Ectodermal cell (in vitro differentiated cells): ENCODE results near the gene IL32.

ENCODE experiments used
- H3K27ac ChIP-seq: 2 replicates; pipeline ENCODE4 v1.7.0; 2013; ENCODE audit warnings: mild to moderate bottlenecking, low read depth, low read length; ENCODE audit not compliant: insufficient read depth, poor library complexity, severe bottlenecking
- H3K27me3 ChIP-seq: 2 replicates; pipeline ENCODE4 v1.7.0; 2013; ENCODE audit warnings: mild to moderate bottlenecking, low read length; ENCODE audit not compliant: insufficient read depth, control insufficient read depth, poor library complexity, severe bottlenecking
- H3K36me3 ChIP-seq: one replicate; pipeline ENCODE4 v1.7.0; 2013; ENCODE audit warnings: low read length; ENCODE audit not compliant: control insufficient read depth, insufficient read depth
- H3K4me1 ChIP-seq: one replicate; pipeline ENCODE4 v1.7.0; 2013; ENCODE audit warnings: low read length; ENCODE audit not compliant: control insufficient read depth, insufficient read depth
- H3K4me3 ChIP-seq: 2 replicates; pipeline ENCODE4 v1.7.0; 2013; ENCODE audit warnings: low read depth, low read length, control low read depth; ENCODE audit not compliant: insufficient read depth
- H3K9me3 ChIP-seq: 2 replicates; pipeline ENCODE4 v1.7.0; 2013; ENCODE audit warnings: mild to moderate bottlenecking, low read length, moderate library complexity; ENCODE audit not compliant: control insufficient read depth
- WGBS, 2 experiments: methylation state at CpG; one replicate each; pipeline ENCODE4 v1.1.7; 2013; ENCODE audit warnings: missing lambda C conversion rate in 2 of 2; 5-methylcytosine and 5-hydroxymethylcytosine counted together

Gene IL32

DNA sequence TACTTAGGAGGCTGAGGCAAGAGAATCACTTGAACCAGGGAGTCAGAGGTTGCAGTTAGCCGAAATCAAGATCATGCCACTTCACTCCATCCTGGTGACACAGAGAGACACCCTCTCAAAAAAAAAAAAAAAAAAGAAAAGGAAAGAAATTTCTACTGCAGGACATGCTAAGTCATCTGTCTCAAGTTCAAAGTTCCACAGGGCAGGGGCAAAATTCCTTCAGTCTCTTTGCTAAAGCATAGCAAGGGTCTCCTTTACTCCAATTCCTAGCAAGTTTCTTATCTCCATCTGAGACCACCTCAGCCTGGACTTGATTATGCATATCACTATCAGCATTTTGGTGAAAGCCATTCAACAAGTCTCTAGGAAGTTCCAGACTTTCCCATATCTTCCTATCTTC is 19.1 kb downstream of the IL32 start:
- H3K27me3 ChIP-seq = no peaks in the 10 kb centered on the region
- no peaks in the 10 kb centered on the region for H3K9me3 ChIP-seq
- peaks cover 10% of the 10 kb centered on the region for H3K4me1 ChIP-seq
- no peak overlapping the region for H3K4me3 ChIP-seq
- 92 to 93% methylated on average over 1 of the region's 1 CpG for WGBS, 2 experiments
- H3K36me3 ChIP-seq = no peaks in the 10 kb centered on the region
- H3K27ac ChIP-seq = no peak overlapping the region

DNA sequence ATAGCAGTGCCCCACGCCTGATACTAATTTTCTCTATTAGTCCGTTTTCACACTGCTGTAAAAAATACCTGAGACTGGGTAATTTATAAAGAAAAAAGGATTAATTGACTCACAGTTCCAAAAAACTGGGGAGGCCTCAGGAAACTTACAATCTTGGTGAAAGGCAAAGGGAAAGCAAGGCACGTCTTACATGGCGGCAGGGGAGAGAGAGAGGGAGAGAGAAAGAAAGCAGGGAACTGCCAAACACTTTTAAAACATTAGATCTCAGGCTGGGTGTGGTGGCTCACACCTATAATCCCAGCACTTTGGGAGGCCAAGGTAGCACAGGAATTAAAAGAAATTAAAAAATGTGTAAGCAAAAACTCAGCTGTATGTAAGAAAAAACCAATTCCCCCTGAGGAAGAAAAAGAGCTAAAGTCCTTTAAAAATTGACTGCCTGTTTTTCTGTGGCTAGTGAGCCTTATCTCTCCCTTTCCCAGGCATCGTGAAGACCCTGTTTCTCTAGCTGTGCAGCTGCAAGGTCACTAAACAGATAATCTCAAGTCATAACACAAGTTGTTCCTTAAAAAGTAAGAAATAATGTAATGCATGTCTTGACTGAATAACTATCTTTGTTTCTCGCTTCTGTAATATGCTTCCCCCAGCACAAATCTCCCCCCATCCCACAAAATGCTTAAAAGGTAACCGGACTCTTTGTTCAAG is 19.7 kb downstream of the IL32 start:
- no peaks in the 10 kb centered on the region for H3K9me3 ChIP-seq
- H3K4me1 ChIP-seq = peaks cover 10% of the 10 kb centered on the region
- H3K27ac ChIP-seq = no peak overlapping the region
- H3K4me3 ChIP-seq = no peak overlapping the region
- no peaks in the 10 kb centered on the region for H3K36me3 ChIP-seq
- no peaks in the 10 kb centered on the region for H3K27me3 ChIP-seq
- 87 to 91% methylated on average over 7 of the region's 7 CpGs for WGBS, 2 experiments

DNA sequence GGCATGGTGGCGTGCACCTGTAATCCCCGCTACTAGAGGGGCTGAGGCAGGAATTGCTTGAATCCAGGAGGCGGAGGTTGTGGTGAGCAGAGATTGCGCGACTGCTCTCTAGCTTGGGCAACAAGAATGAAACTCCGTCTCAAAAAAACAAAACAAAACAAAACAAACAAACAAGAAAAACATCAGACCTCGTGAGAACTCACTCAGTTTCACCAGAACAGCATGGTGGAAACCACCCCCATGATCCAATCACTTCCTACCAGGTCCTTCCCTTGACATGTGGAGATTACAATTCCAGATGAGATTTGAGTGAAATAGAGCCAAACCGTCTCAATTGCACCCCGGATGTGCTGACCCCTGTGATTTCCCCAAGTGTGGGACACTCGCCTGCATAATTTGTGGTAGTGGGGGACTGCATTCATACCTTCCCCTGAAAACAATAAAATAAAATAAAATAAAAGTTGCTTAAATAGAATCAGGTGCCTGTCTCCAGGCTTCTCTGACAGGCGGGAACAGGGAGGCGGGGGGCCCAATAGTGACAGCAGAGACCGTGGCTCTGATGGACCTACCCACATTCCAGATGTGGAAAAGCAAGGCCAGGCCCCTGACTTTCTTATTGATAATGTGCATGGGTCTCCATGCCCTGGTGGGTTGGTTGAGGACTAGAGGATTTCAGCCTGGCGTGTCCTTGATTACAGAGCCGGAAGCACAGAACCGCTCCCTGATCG is 20.6 kb downstream of the IL32 start:
- WGBS, 2 experiments = 92 to 93% methylated on average over 17 of the region's 17 CpGs
- Histone ChIP-seq H3K4me1 (peaks cover 10% of the 10 kb centered on the region), H3K9me3 (no peaks in the 10 kb centered on the region), H3K27me3 (no peaks in the 10 kb centered on the region), H3K4me3 (no peak overlapping the region), H3K27ac (no peak overlapping the region), H3K36me3 (no peaks in the 10 kb centered on the region)

DNA sequence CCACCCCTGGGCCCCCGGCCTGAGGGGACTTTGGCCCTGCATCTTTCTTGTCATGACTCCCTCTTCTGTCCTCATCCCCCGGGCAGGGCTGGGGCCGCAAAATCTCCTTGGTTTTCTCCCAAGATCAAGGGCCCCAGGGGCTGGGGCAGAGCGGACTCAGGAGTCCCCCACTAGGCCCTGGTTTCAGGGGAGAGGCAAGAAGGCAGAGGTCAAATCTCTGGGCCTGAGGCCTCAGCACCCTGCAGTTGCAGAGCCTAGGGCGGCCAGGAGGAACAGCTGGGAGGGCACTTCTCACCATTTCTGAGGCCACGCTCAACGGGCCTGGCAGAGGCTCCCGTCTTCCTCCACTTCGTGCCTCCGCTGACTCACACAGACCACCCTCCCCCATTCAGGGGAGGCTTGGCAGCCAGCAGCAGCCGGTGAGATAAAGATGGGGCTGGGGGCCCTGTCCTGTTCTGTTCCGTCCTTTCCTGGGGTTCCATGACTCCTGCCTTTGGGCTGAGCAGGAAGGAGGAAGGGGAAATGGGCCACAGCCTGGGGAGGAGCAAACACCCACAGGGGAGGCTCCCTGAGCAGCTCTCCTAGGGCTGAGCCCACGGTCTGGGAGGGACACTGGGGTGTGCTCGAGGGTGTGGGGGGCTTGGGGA is 21.3 kb downstream of the IL32 start:
- no peak overlapping the region for H3K27ac ChIP-seq

DNA sequence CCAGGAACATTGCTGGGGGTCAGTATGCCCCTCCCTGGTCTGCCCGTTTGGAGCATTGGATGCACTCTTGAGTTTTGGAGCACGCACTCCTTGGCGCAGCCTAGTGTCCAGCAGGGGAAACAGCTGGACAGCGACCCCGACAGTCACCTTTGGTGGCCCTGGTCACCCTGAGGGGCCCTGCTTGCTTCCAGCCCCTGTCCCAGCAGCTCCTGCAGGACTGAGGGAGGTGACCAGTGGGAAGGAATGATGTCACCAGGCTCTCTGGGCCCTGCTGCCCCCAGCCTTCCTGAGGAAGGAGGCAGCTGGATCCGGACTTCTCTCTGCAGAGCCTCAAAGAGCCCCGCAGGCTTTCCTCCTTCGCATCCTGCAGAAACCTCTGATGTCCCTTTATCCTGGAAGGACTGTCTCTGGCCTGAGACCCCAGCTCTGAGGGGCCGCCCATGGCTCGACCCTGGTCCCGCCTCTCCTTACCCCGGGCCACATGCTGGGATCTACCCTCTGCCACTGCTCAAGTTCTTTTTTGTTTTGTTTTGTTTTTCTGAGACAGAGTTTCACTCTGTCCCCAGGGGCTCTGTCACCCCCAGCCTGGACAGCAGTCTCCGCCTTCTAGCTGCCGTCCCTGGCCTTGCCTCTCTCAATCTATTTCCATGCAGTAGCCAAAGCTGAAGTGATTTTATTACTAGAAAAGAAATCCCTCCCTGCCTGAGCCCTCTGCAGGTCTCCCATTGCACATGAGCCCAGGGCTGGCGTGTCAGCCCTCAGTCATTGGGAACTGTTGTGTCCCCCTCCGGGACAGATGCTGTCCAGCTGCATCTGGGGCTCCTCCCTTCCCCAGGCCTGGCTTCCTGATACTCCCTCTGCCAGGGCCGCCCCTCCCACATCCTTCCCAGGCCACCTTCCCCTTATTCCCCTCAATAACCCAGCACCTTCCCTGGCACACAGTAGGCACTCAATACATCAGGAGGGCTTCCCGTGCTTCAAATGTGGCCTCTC is 22.1 kb downstream of the IL32 start:
- Histone ChIP-seq H3K27ac (no peak overlapping the region), H3K4me1 (peaks cover 10% of the 10 kb centered on the region), H3K27me3 (no peaks in the 10 kb centered on the region), H3K36me3 (no peaks in the 10 kb centered on the region), H3K9me3 (no peaks in the 10 kb centered on the region), H3K4me3 (no peak overlapping the region)
- 73 to 74% methylated on average over 18 of the region's 18 CpGs for WGBS, 2 experiments

More for the DNA sequence above, 21.3 kb downstream of the IL32 start:
- 89 to 90% methylated on average over 14 of the region's 14 CpGs for WGBS, 2 experiments
- Histone ChIP-seq H3K4me3 (no peak overlapping the region), H3K4me1 (peaks cover 10% of the 10 kb centered on the region), H3K36me3 (no peaks in the 10 kb centered on the region), H3K9me3 (no peaks in the 10 kb centered on the region), H3K27me3 (no peaks in the 10 kb centered on the region)

DNA sequence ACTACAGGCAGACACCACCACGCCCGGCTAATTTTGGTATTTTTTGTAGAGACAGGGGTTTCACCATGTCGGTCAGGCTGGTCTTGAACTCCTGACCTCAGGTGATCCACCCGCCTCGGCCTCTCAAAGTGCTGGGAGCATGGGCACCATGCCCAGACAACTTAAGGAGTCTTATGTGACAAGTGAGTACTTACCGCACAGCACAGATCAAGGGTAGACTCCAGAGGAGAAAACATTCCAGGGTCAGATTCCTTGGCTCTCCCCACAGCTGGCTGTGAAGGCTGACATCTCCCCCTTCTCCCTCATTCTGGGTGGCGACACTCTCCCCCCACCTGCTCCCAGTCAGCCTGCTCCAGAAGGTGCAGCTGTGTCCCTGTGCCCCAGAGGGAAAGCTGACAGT is 23.0 kb downstream of the IL32 start:
- Histone ChIP-seq H3K36me3 (no peaks in the 10 kb centered on the region), H3K4me1 (peaks cover 10% of the 10 kb centered on the region), H3K27ac (no peak overlapping the region), H3K27me3 (no peaks in the 10 kb centered on the region), H3K9me3 (no peaks in the 10 kb centered on the region), H3K4me3 (no peak overlapping the region)
- WGBS, 2 experiments = 91 to 96% methylated on average over 7 of the region's 7 CpGs

DNA sequence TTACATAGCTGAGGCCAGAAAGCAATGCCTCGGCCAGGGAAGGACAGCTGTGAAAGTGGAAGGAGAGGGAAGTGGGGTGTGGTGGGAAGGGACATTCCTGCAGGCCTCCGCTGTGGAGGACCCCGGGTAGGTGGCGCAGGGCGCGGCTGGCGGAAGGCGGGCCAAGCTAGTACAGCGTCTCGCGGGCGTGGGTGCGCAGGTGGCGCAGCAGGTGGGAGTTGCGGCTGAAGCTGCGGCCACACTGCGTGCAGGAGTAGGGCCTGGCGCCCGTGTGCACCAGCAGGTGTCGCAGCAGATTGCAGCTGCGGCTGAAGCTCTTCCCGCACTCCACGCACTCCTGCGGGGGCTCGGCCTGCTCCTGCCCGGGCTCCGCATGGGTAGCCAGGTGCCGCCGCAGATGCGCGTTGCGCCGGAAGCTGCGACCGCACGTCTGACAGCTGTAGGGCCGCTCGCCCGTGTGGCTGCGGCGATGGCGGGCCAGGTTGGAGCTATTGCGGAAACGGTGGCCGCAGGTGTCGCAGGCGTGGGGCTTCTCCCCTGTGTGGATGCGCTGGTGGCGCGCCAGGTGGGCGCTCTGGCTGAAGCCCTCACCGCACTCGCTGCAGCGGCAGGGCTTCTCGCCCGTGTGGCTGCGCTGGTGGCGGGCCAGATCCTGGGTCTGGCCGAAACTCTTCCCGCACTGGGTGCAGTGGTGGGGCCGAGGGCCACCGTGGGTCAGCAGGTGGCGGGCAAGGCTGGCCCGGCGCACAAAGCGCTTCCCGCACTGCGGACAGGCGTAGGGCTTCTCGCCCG is 23.7 kb downstream of the IL32 start:
- Histone ChIP-seq H3K27ac (no peak overlapping the region), H3K4me1 (peaks cover 10% of the 10 kb centered on the region), H3K9me3 (no peaks in the 10 kb centered on the region), H3K4me3 (no peak overlapping the region), H3K27me3 (no peaks in the 10 kb centered on the region), H3K36me3 (no peaks in the 10 kb centered on the region)
- 96% methylated on average over 71 of the region's 71 CpGs for WGBS, 2 experiments

DNA sequence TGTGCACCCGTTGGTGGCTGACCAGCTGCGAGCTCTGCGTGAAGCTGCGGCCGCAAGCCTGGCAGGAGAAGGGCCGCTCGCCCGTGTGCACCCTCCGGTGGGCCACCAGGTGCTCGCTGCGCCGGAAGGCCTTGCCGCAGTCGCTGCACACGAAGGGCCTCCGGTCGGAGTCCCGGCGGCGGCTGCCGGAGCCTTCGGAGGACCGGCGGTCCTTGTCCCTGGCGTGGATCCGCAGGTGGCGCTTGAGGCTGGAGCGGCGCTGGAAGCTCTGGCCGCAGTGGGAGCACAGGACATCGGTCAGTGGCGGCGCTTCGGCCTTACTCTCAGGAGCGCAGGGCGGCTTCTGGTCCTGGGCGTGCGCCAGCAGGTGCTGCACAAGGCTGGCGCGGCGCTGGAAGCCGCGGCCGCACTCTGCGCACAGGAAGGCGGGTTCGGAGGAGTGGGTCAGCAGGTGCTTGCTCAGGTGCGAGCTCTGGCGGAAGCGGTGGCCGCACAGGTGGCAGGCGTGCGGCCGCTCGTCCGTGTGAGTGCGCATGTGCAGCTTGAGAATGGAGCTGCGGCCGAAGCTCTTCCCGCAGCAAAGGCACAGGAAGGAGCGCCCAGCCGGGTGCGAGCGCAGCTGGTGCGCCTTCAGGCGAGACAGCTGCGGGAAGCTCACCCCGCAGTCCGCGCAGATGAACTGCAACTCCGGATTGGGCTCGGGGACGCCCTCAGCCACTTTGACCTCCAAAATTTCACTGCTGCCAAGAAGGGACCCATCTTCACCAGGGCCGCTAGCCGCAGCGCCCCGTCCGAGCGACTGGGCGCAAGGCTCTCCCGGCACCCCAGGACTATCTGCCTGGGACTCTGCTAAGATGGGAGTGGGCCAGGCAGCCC is 24.5 kb downstream of the IL32 start:
- no peaks in the 10 kb centered on the region for H3K9me3 ChIP-seq
- H3K4me3 ChIP-seq = no peak overlapping the region
- H3K27me3 ChIP-seq = no peaks in the 10 kb centered on the region
- peaks cover 10% of the 10 kb centered on the region for H3K4me1 ChIP-seq
- no peak overlapping the region for H3K27ac ChIP-seq
- no peaks in the 10 kb centered on the region for H3K36me3 ChIP-seq
- 96 to 97% methylated on average over 81 of the region's 81 CpGs for WGBS, 2 experiments
